ENCODE data around the gene DHRS1.

The DHRS1 gene

GRCh38 chr14:24266344-24267244 lies 33.0 kb downstream of the DHRS1 start:
- DNase-seq, result no peak

GRCh38 chr14:24264298-24264697 lies 35.3 kb downstream of the DHRS1 start:
- no peak for DNase-seq

- DNase-seq, result no peak
Measured at GRCh38 chr14:24263848-24264247, 35.7 kb downstream of the DHRS1 start.

GRCh38 chr14:24262821-24263733 lies 36.5 kb downstream of the DHRS1 start, which contains the start of gene TGM1:
Gene TGM1 (minus strand): TSS chr14:24263177. CDS start chr14:24262352, 825 bp downstream.
- no peak for DNase-seq

- no peak for DNase-seq
Measured at GRCh38 chr14:24261969-24262327, 37.6 kb downstream of the DHRS1 start.

- DNase-seq, result no peak
Measured at GRCh38 chr14:24261256-24261968, 38.2 kb downstream of the DHRS1 start.

- DNase-seq, result no peak
Measured at GRCh38 chr14:24260780-24261157, 38.8 kb downstream of the DHRS1 start.

- DNase-seq, result no peak
Measured at GRCh38 chr14:24260026-24260779, 39.4 kb downstream of the DHRS1 start.

GRCh38 chr14:24259282-24260025 lies 40.1 kb downstream of the DHRS1 start:
- no peak for DNase-seq

GRCh38 chr14:24258548-24259265 lies 40.9 kb downstream of the DHRS1 start:
- DNase-seq, result no peak

GRCh38 chr14:24258119-24258518 lies 41.5 kb downstream of the DHRS1 start:
- DNase-seq, result no peak

GRCh38 chr14:24256960-24257359 lies 42.6 kb downstream of the DHRS1 start:
- no peak for DNase-seq

- DNase-seq, result no peak
Measured at GRCh38 chr14:24255931-24256711, 43.5 kb downstream of the DHRS1 start.

GRCh38 chr14:24255438-24255837 lies 44.1 kb downstream of the DHRS1 start:
- no peak for DNase-seq

GRCh38 chr14:24254630-24255392 lies 44.8 kb downstream of the DHRS1 start:
- no peak for DNase-seq

GRCh38 chr14:24253936-24254335 lies 45.6 kb downstream of the DHRS1 start:
- no peak for DNase-seq

- DNase-seq, result no peak
Measured at GRCh38 chr14:24252289-24253124, 47.1 kb downstream of the DHRS1 start.

- no peak for DNase-seq
Measured at GRCh38 chr14:24251880-24252288, 47.7 kb downstream of the DHRS1 start.
